Peyer's patch (tissue), 4 donors: ENCODE measurements around the gene SPRED2.

Source experiments
- POLR2A ChIP-seq, 2 donors: fragments of 450-650 bp; IDR thresholded peaks; one replicate each; pipeline ENCODE4 v1.5.1; 2017; ENCODE audit warnings: antibody characterized with exemption in 2 of 2, mild to moderate bottlenecking in 2 of 2, moderate library complexity in 2 of 2
- TF ChIP-seq, protein P1 (sequence below), 6 experiments: fragments of 450-650 bp in 4 of 6; fragments of 200-600 bp in 2 of 6; sonication (generic) in 1 of 6; IDR thresholded peaks; one replicate each; pipeline ENCODE4 v1.5.1; 2017 to 2019; ENCODE audit warnings: antibody characterized with exemption in 6 of 6, mild to moderate bottlenecking in 3 of 6, moderate library complexity in 1 of 6

DNA sequence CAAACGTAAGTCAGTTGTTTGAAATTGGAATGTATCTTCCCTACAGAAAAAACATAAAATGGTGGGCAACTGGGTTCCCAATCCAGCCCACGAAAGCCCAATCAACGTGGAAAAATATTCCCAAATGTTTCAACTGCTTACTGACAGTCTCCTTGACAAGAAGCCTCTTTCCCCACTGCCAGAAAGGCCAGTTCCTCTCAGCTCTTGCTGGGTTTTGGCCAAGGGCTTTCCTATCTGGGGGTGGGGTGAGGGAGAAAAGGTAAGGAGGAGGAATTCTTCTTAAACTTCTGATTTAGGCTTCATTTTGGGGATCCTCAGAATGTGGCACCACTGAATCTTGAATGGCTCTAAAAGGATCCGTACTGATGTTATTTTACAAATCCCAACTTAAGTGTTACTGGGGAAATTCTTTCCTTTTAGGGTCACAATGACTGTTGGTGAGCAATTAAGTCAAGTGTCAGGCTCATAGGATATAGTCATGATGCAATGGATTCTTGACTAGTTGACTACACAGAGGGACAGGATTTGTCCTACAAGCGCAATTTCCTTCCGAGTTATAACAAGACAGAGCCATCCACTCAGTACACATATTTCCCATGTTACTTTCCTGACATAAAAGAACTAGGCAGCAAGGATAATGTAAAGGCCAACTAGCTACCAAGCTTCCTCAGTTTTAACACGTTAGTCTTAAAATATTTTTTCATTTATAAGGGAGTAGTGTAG lies 73.6 kb downstream of the SPRED2 start:
- TF ChIP-seq, protein P1, sequence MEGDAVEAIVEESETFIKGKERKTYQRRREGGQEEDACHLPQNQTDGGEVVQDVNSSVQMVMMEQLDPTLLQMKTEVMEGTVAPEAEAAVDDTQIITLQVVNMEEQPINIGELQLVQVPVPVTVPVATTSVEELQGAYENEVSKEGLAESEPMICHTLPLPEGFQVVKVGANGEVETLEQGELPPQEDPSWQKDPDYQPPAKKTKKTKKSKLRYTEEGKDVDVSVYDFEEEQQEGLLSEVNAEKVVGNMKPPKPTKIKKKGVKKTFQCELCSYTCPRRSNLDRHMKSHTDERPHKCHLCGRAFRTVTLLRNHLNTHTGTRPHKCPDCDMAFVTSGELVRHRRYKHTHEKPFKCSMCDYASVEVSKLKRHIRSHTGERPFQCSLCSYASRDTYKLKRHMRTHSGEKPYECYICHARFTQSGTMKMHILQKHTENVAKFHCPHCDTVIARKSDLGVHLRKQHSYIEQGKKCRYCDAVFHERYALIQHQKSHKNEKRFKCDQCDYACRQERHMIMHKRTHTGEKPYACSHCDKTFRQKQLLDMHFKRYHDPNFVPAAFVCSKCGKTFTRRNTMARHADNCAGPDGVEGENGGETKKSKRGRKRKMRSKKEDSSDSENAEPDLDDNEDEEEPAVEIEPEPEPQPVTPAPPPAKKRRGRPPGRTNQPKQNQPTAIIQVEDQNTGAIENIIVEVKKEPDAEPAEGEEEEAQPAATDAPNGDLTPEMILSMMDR (IDR thresholded peaks at IDR 0.05) = no peak
- no peak for TF ChIP-seq POLR2A (IDR thresholded peaks at IDR 0.05)
